IMR-90 (cell line): ENCODE measurements around the gene ARMH3.

Experiments used
- CEBPB ChIP-seq: IDR thresholded peaks from 2 replicates; pipeline ENCODE4 v1.6.1; 2012; ENCODE audit warnings: low read depth, low read length, improper control_type of control experiment
- CTCF ChIP-seq: conservative IDR thresholded peaks from 2 replicates; pipeline ENCODE4 v1.5.1; 2012; ENCODE audit warnings: mild to moderate bottlenecking, low read depth, low read length, improper control_type of control experiment
- MXI1 ChIP-seq: IDR thresholded peaks from 2 replicates; pipeline ENCODE4 v1.6.1; 2012; ENCODE audit warnings: low read depth, mild to moderate bottlenecking, low read length, moderate library complexity, borderline replicate concordance
- POLR2A ChIP-seq: IDR thresholded peaks from 2 replicates; pipeline ENCODE4 v1.6.1; 2012; ENCODE audit warnings: mild to moderate bottlenecking, low read depth, low read length
- SMC3 ChIP-seq: fragments of 150-350 bp; IDR thresholded peaks from 2 replicates; pipeline ENCODE4 v1.6.1; 2016; ENCODE audit warnings: low read depth, mild to moderate bottlenecking, antibody characterized with exemption, low read length, moderate library complexity
- TF ChIP-seq, protein P1 (sequence below): fragments of 150-350 bp; IDR thresholded peaks from 2 replicates; pipeline ENCODE4 v1.6.1; 2016; ENCODE audit warnings: low read depth, mild to moderate bottlenecking, low read length, moderate library complexity, borderline replicate concordance

DNA sequence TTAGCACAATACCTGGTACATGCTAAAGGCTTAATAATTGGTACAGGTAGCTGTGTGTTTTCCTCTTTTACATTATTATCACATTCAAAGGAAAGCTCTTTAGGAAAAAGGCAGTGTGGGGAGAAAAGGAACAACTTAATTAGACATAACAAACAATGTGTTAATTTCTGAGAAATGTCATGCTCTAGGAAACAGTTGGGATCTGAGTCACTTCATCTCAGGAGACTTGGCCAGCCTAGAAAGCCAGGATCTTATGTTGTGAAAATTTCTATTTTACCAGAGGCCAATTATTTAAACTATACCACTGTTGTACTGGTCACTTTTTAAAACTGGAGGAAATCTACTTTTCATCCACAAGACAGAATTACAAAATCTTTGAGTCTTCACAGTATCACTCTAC, 39.6 kb downstream of the ARMH3 start:
- TF ChIP-seq CTCF (no peak), CEBPB (no peak), SMC3 (no peak), POLR2A (no peak), MXI1 (no peak)
- TF ChIP-seq, protein P1, sequence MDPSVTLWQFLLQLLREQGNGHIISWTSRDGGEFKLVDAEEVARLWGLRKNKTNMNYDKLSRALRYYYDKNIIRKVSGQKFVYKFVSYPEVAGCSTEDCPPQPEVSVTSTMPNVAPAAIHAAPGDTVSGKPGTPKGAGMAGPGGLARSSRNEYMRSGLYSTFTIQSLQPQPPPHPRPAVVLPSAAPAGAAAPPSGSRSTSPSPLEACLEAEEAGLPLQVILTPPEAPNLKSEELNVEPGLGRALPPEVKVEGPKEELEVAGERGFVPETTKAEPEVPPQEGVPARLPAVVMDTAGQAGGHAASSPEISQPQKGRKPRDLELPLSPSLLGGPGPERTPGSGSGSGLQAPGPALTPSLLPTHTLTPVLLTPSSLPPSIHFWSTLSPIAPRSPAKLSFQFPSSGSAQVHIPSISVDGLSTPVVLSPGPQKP, result no peak
